PC-9 (cell line): Measurements from ENCODE around the gene SIPA1L3. TPM values are rescaled to one million over a fixed set of nuclear protein-coding genes. Genes with fewer than 3 reads are reported as not detected.

ENCODE experiments used
- BruUV-seq: library from RNA; stranded (reverse); fragments of 400-500 nt; replicated peaks from 2 replicates; lab custom pipeline; 2021; lab: Mats Ljungman, UMichigan
- CTCF ChIA-PET: fragments of 300-600 bp; sonication (Branson Sonifier 250); formaldehyde crosslinking; loops from one replicate; lab custom pipeline; 2022; ENCODE audit warnings: antibody characterized with exemption; lab: Charles Lee
- POLR2A ChIA-PET: fragments of 300-600 bp; sonication (Branson Sonifier 250); formaldehyde crosslinking; loops from one replicate; lab custom pipeline; 2022; ENCODE audit warnings: antibody characterized with exemption; ENCODE audit not compliant: unreplicated experiment; lab: Charles Lee
- DNase-seq, 2 experiments: peaks; one replicate each; pipeline versions ENCODE4 v3.0.0 to v3.0.0-alpha.2; 2015 to 2022; ENCODE audit warnings: mixed read lengths in 1 of 2
- H2AFZ ChIP-seq: fragments of 200-600 bp; sonication (generic); 2 replicates; pipeline ENCODE4 v1.8.1; 2017; ENCODE audit warnings: antibody characterized with exemption
- H3F3A ChIP-seq: fragments of 200-600 bp; sonication (generic); 2 replicates; pipeline ENCODE4 v1.8.1; 2017; ENCODE audit warnings: antibody characterized with exemption, mild to moderate bottlenecking, low read depth; ENCODE audit not compliant: insufficient read depth
- H3K27ac ChIP-seq: fragments of 200-600 bp; sonication (generic); 2 replicates; pipeline ENCODE4 v1.6.1; 2016; ENCODE audit warnings: mixed run types
- H3K27me3 ChIP-seq: fragments of 200-600 bp; sonication (generic); 2 replicates; pipeline ENCODE4 v1.6.1; 2016; ENCODE audit warnings: low read depth, mixed run types; ENCODE audit not compliant: insufficient read depth
- H3K36me3 ChIP-seq: fragments of 200-600 bp; sonication (generic); 2 replicates; pipeline ENCODE4 v1.6.1; 2016; ENCODE audit warnings: low read depth, mixed run types
- H3K4me1 ChIP-seq: fragments of 200-600 bp; sonication (generic); replicated peaks from 2 replicates; pipeline ENCODE4 v1.6.1; 2016; ENCODE audit warnings: mixed run types; ENCODE audit not compliant: insufficient read depth
- H3K4me2 ChIP-seq: fragments of 200-600 bp; sonication (generic); 2 replicates; pipeline ENCODE4 v1.6.1; 2017; ENCODE audit warnings: mixed run types
- H3K4me3 ChIP-seq: fragments of 200-600 bp; sonication (generic); 2 replicates; pipeline ENCODE4 v1.6.1; 2016; ENCODE audit warnings: mixed run types
- H3K79me2 ChIP-seq: fragments of 200-600 bp; sonication (generic); 2 replicates; pipeline ENCODE4 v1.6.1; 2017; ENCODE audit warnings: low read depth, mixed run types
- H3K9me2 ChIP-seq: fragments of 200-600 bp; sonication (generic); 2 replicates; pipeline ENCODE4 v1.8.1; 2017; ENCODE audit warnings: mild to moderate bottlenecking; ENCODE audit not compliant: insufficient read depth
- H3K9me3 ChIP-seq: fragments of 200-600 bp; sonication (generic); 2 replicates; pipeline ENCODE4 v1.8.1; 2016; ENCODE audit warnings: low read depth; ENCODE audit not compliant: insufficient read depth
- H4K20me1 ChIP-seq: fragments of 200-600 bp; sonication (generic); 2 replicates; pipeline ENCODE4 v1.8.1; 2017; ENCODE audit not compliant: insufficient read depth
- CTCF ChIP-seq: fragments of 200-600 bp; sonication (generic); conservative IDR thresholded peaks from 2 replicates; pipeline ENCODE4 v1.6.1; 2017; ENCODE audit warnings: mixed run types, antibody characterized with exemption, mild to moderate bottlenecking, moderate library complexity
- EZH2 ChIP-seq: fragments of 200-600 bp; sonication (generic); IDR thresholded peaks from 2 replicates; pipeline ENCODE4 v1.8.0; 2017; ENCODE audit warnings: antibody characterized with exemption, low read depth
- intact Hi-C: fragments of 100-400 bp; cut with micrococcal nuclease; formaldehyde crosslinking; loops from one replicate; pipeline ENCODE4 v1.10.0; 2022; ENCODE audit not compliant: unreplicated experiment
- total RNA-seq: library from RNA; stranded (reverse); gene quantifications from 2 replicates; pipeline ENCODE4 v1.2.3, GENCODE V29; 2021

The SIPA1L3 gene
- total RNA-seq, 1 experiment from 2014 or later: 55.2 TPM

- DNase-seq: peak in 1 of 2 experiments; percentile 63
- no peak overlapping the region for H3K4me3 ChIP-seq
- H3K9me2 ChIP-seq: no peaks in the 10 kb centered on the region
- TF ChIP-seq EZH2: no peak
- no peak for TF ChIP-seq CTCF
- no peaks in the 10 kb centered on the region for H4K20me1 ChIP-seq
- H3F3A ChIP-seq: peaks cover under 1% of the 10 kb centered on the region; the same call in 1 of the 2 replicates
- POLR2A ChIA-PET: interaction anchor here (0.6 to 1.1 kb wide), 4 partner anchors 13 to 615 kb away, joined by 3 to 8 read pairs (median 4); partner anchors contain the start of genes EIF3K and WDR87
- no peak overlapping the region for H2AFZ ChIP-seq
- H3K79me2 ChIP-seq: peaks cover 16% of the 10 kb centered on the region; the same call in 1 of the 2 replicates
- no peaks in the 10 kb centered on the region for H3K27me3 ChIP-seq
- TSS peak; percentile 45 for BruUV-seq
- CTCF ChIA-PET: interaction anchor here (0.6 to 1.2 kb wide), 2 partner anchors 97 to 109 kb away, joined by 3 to 4 read pairs; partner anchors contain the start of genes SIPA1L3 and WDR87
- peaks cover under 1% of the 10 kb centered on the region; the same call in 1 of the 2 replicates for H3K4me1 ChIP-seq
- H3K36me3 ChIP-seq: no peaks in the 10 kb centered on the region
- H3K27ac ChIP-seq: no peak overlapping the region
- H3K4me2 ChIP-seq: no peak overlapping the region
- intact Hi-C loops: no loop called here
- H3K9me3 ChIP-seq: no peaks in the 10 kb centered on the region
Observed at GRCh38 chr19:38003438-38004185, 96.6 kb downstream of the SIPA1L3 start.

- H3K27me3 ChIP-seq: no peaks in the 10 kb centered on the region
- no peak overlapping the region for H3K4me3 ChIP-seq
- ChIA-PET CTCF (interaction anchor here (0.6 to 1.2 kb wide), 2 partner anchors 97 to 108 kb away, joined by 3 to 4 read pairs; partner anchors contain the start of genes SIPA1L3 and WDR87), POLR2A (interaction anchor here (0.6 to 1.1 kb wide), 8 partner anchors 12 to 372 kb away, joined by 3 to 10 read pairs (median 6); partner anchors contain the start of gene WDR87)
- no peak overlapping the region for H3K27ac ChIP-seq
- DNase-seq: no peak
- H3F3A ChIP-seq: no peaks in the 10 kb centered on the region
- H4K20me1 ChIP-seq: no peaks in the 10 kb centered on the region
- TSS peak; percentile 100 for BruUV-seq
- intact Hi-C loops: no loop called here
- peaks cover 13% of the 10 kb centered on the region; the same call in 1 of the 2 replicates for H3K79me2 ChIP-seq
- no peaks in the 10 kb centered on the region for H3K36me3 ChIP-seq
- no peak overlapping the region for H2AFZ ChIP-seq
- no peaks in the 10 kb centered on the region for H3K9me2 ChIP-seq
- H3K9me3 ChIP-seq: no peaks in the 10 kb centered on the region
- H3K4me1 ChIP-seq: no peaks in the 10 kb centered on the region
- TF ChIP-seq EZH2 (no peak), CTCF (no peak)
- no peak overlapping the region for H3K4me2 ChIP-seq
Observed at GRCh38 chr19:38004186-38004520, 97.1 kb downstream of the SIPA1L3 start.

DNA sequence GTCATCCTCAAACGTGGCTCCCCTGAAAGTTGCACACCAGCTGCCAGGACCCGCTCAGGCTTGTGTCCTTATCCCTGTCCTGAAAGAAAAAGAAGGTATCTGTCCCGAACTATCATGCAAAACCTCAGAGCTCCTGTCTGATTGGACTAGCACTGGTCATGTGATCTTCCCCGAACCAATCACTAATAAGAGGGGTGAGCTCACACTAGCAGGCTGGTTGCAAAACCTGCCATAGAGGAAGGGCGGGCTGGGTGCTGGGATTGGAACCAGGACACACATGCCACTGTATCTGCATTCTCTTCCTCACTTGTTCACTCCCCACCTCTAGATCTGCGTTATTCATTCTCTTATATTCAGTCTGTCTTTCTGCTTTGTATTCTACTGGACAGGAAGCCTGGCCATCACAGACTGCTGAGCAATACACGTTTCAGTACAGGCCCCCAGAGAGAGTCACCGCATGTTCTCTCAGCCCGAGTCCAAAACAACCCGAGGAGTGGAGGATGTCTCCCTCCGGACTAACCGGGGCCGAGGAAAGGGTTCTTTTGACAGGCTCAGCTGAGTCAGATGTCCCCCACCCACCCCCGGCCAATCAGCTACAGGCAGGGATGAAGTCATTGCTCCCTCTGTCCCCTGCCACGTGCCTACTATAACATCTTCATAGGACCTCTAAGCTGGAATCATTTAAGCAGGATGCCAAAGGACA lies 97.7 kb downstream of the SIPA1L3 start:
- Histone ChIP-seq H3K4me3 (no peak overlapping the region), H2AFZ (no peak overlapping the region), H3K4me2 (no peak overlapping the region), H4K20me1 (no peaks in the 10 kb centered on the region), H3K9me3 (no peaks in the 10 kb centered on the region), H3K9me2 (no peaks in the 10 kb centered on the region), H3K4me1 (no peaks in the 10 kb centered on the region), H3K27me3 (no peaks in the 10 kb centered on the region), H3K27ac (no peak overlapping the region), H3K36me3 (no peaks in the 10 kb centered on the region), H3K79me2 (peaks cover 8% of the 10 kb centered on the region; the same call in 1 of the 2 replicates), H3F3A (no peaks in the 10 kb centered on the region)
- BruUV-seq: TSS peak; percentile 32
- no peak for TF ChIP-seq EZH2
- TF ChIP-seq CTCF: no peak
- intact Hi-C loops: no loop called here
- ChIA-PET POLR2A (interaction anchor here (0.6 to 1.1 kb wide), 10 partner anchors 13 to 372 kb away, joined by 3 to 10 read pairs (median 4); partner anchors contain the start of gene WDR87), CTCF (interaction anchor here (1.2 kb wide), 1 partner anchor 98 kb away, joined by 4 read pairs; the partner anchor contains the start of genes SIPA1L3 and WDR87)
- peak in 1 of 2 experiments; percentile 68 for DNase-seq
